ENCODE data around the gene ZBTB7C. TPM values are rescaled to one million over a fixed set of nuclear protein-coding genes. Genes with fewer than 3 reads are reported as not detected.

Gene ZBTB7C
- total RNA-seq, 1 donor from 2014 or later: 0.67 TPM

GRCh38 chr18:48385596-48385995 lies 23.6 kb downstream of the ZBTB7C start:
- H3K4me3 Mint-ChIP-seq (ENCODE audit: unreplicated experiment): no peak overlapping the region
- no peaks in the 10 kb centered on the region for H3K36me3 Mint-ChIP-seq (ENCODE audit: low read depth, unreplicated experiment)
- peaks cover 4% of the 10 kb centered on the region for H3K27me3 Mint-ChIP-seq (ENCODE audit: unreplicated experiment)
- no peak for DNase-seq (ENCODE audit: low spot score)
- TF ChIP-seq CTCF (IDR thresholded peaks at IDR 0.05; ENCODE audit: unreplicated experiment): no peak
- H3K27ac Mint-ChIP-seq (ENCODE audit: unreplicated experiment): no peak overlapping the region
- H3K4me1 Mint-ChIP-seq (ENCODE audit: unreplicated experiment): no peaks in the 10 kb centered on the region
- H3K9me3 Mint-ChIP-seq (ENCODE audit: unreplicated experiment): no peaks in the 10 kb centered on the region

- Mint-ChIP-seq H3K27ac (ENCODE audit: unreplicated experiment) (no peak overlapping the region), H3K27me3 (ENCODE audit: unreplicated experiment) (peaks cover 3% of the 10 kb centered on the region), H3K4me3 (ENCODE audit: unreplicated experiment) (no peak overlapping the region), H3K36me3 (ENCODE audit: low read depth, unreplicated experiment) (no peaks in the 10 kb centered on the region), H3K9me3 (ENCODE audit: unreplicated experiment) (no peaks in the 10 kb centered on the region), H3K4me1 (ENCODE audit: unreplicated experiment) (peaks cover 9% of the 10 kb centered on the region)
- DNase-seq (ENCODE audit: low spot score): no peak
- TF ChIP-seq CTCF (IDR thresholded peaks at IDR 0.05; ENCODE audit: unreplicated experiment): no peak
Observed at GRCh38 chr18:48376934-48377333, 32.2 kb downstream of the ZBTB7C start.

GRCh38 chr18:48376406-48376805 lies 32.8 kb downstream of the ZBTB7C start:
- no peak overlapping the region for H3K4me3 Mint-ChIP-seq (ENCODE audit: unreplicated experiment)
- peaks cover 3% of the 10 kb centered on the region for H3K27me3 Mint-ChIP-seq (ENCODE audit: unreplicated experiment)
- no peak for TF ChIP-seq CTCF (IDR thresholded peaks at IDR 0.05; ENCODE audit: unreplicated experiment)
- no peak for DNase-seq (ENCODE audit: low spot score)
- H3K36me3 Mint-ChIP-seq (ENCODE audit: low read depth, unreplicated experiment): no peaks in the 10 kb centered on the region
- H3K27ac Mint-ChIP-seq (ENCODE audit: unreplicated experiment): no peak overlapping the region
- H3K9me3 Mint-ChIP-seq (ENCODE audit: unreplicated experiment): no peaks in the 10 kb centered on the region
- peaks cover 9% of the 10 kb centered on the region for H3K4me1 Mint-ChIP-seq (ENCODE audit: unreplicated experiment)

- no peaks in the 10 kb centered on the region for H3K36me3 Mint-ChIP-seq (ENCODE audit: low read depth, unreplicated experiment)
- no peak for DNase-seq (ENCODE audit: low spot score)
- peaks cover 3% of the 10 kb centered on the region for H3K27me3 Mint-ChIP-seq (ENCODE audit: unreplicated experiment)
- no peak overlapping the region for H3K4me3 Mint-ChIP-seq (ENCODE audit: unreplicated experiment)
- H3K4me1 Mint-ChIP-seq (ENCODE audit: unreplicated experiment): peaks cover 9% of the 10 kb centered on the region
- H3K9me3 Mint-ChIP-seq (ENCODE audit: unreplicated experiment): no peaks in the 10 kb centered on the region
- TF ChIP-seq CTCF (IDR thresholded peaks at IDR 0.05; ENCODE audit: unreplicated experiment): no peak
- no peak overlapping the region for H3K27ac Mint-ChIP-seq (ENCODE audit: unreplicated experiment)
Observed at GRCh38 chr18:48375150-48375800, 33.9 kb downstream of the ZBTB7C start.

GRCh38 chr18:48374423-48375149 lies 34.6 kb downstream of the ZBTB7C start:
- Mint-ChIP-seq H3K27ac (ENCODE audit: unreplicated experiment) (no peak overlapping the region), H3K9me3 (ENCODE audit: unreplicated experiment) (no peaks in the 10 kb centered on the region), H3K4me1 (ENCODE audit: unreplicated experiment) (peaks cover 9% of the 10 kb centered on the region), H3K27me3 (ENCODE audit: unreplicated experiment) (peaks cover 3% of the 10 kb centered on the region), H3K4me3 (ENCODE audit: unreplicated experiment) (no peak overlapping the region), H3K36me3 (ENCODE audit: low read depth, unreplicated experiment) (no peaks in the 10 kb centered on the region)
- DNase-seq (ENCODE audit: low spot score): no peak
- TF ChIP-seq CTCF (IDR thresholded peaks at IDR 0.05; ENCODE audit: unreplicated experiment): no peak

Data from endothelial cell (in vitro differentiated cells).